DOHH2 (cell line): ENCODE results near the gene FOXC2.

Source experiments
- CTCF ChIP-seq: fragments of 200-600 bp; sonication (generic); IDR thresholded peaks from one replicate; pipeline ENCODE4 v1.5.1; 2014; ENCODE audit warnings: antibody characterized with exemption, mild to moderate bottlenecking, low read depth, low read length; ENCODE audit not compliant: poor library complexity, severe bottlenecking
- EZH2phosphoT487 ChIP-seq: fragments of 200-600 bp; sonication (generic); IDR thresholded peaks from 2 replicates; pipeline ENCODE4 v1.6.1; 2017; ENCODE audit warnings: borderline replicate concordance, mild to moderate bottlenecking, antibody characterized with exemption, low read length, moderate library complexity, mixed read lengths

GRCh38 chr16:86608301-86608747 is 41.7 kb downstream of the FOXC2 start:
- no peak for TF ChIP-seq CTCF
- TF ChIP-seq EZH2phosphoT487 = no peak
